Endothelial cell of umbilical vein (primary cell): Measurements from ENCODE around the gene TFAM.

Source experiments
- EZH2 ChIP-seq: IDR thresholded peaks from 2 replicates; pipeline ENCODE4 v1.6.1; 2012; ENCODE audit warnings: borderline replicate concordance, low read depth, mild to moderate bottlenecking, moderate library complexity, low read length, inconsistent platforms; ENCODE audit not compliant: severe bottlenecking
- POLR2A ChIP-seq: IDR thresholded peaks from 2 replicates; pipeline ENCODE4 v1.6.1; 2012; ENCODE audit warnings: low read depth, mild to moderate bottlenecking, control low read depth, low read length
- POLR2AphosphoS5 ChIP-seq: IDR thresholded peaks from 2 replicates; pipeline ENCODE4 v1.6.1; 2012; ENCODE audit warnings: low read depth, mild to moderate bottlenecking, control low read depth, low read length, moderate library complexity; ENCODE audit not compliant: insufficient read depth
- TF ChIP-seq, protein P1 (sequence below), 2 donors: IDR thresholded peaks; 1 replicate in 1 of 2; 2 replicates in 1 of 2; pipeline ENCODE4 v1.5.1; 2011; ENCODE audit warnings: low read length in 2 of 2, mild to moderate bottlenecking in 2 of 2, moderate library complexity in 2 of 2, control low read depth in 1 of 2, inconsistent platforms in 1 of 2, low read depth in 1 of 2; ENCODE audit not compliant: insufficient read depth in 1 of 2; ENCODE audit errors: extremely low read depth in 1 of 2

GRCh38 chr10:58448121-58448935 lies 63.1 kb downstream of the TFAM start:
- TF ChIP-seq, protein P1, sequence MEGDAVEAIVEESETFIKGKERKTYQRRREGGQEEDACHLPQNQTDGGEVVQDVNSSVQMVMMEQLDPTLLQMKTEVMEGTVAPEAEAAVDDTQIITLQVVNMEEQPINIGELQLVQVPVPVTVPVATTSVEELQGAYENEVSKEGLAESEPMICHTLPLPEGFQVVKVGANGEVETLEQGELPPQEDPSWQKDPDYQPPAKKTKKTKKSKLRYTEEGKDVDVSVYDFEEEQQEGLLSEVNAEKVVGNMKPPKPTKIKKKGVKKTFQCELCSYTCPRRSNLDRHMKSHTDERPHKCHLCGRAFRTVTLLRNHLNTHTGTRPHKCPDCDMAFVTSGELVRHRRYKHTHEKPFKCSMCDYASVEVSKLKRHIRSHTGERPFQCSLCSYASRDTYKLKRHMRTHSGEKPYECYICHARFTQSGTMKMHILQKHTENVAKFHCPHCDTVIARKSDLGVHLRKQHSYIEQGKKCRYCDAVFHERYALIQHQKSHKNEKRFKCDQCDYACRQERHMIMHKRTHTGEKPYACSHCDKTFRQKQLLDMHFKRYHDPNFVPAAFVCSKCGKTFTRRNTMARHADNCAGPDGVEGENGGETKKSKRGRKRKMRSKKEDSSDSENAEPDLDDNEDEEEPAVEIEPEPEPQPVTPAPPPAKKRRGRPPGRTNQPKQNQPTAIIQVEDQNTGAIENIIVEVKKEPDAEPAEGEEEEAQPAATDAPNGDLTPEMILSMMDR (IDR thresholded peaks at IDR 0.05; ENCODE audit: extremely low read depth in 1 of 2, insufficient read depth in 1 of 2, low read depth in 1 of 2, low read length in 2 of 2): no peak
- TF ChIP-seq POLR2AphosphoS5: no peak
- TF ChIP-seq POLR2A: no peak
- no peak for TF ChIP-seq EZH2
